Astrocyte (in vitro differentiated cells and primary cell): Measurements from ENCODE around the gene SPATA25. TPM values are rescaled to one million over a fixed set of nuclear protein-coding genes. Genes with fewer than 3 reads are reported as not detected.

Experiments used
- DNase-seq: peaks from one replicate; pipeline ENCODE4 v3.0.0-alpha.2; 2010; ENCODE audit warnings: low read depth
- FAIRE-seq: peaks from 2 replicates; lab custom pipeline; 2011; peaks lifted over from hg19 to GRCh38; lab: Jason Lieb, UNC
- H2AFZ ChIP-seq: 2 replicates; pipeline ENCODE4 v1.6.0; 2012; ENCODE audit warnings: low read depth, low read length, inconsistent platforms
- H3K27ac ChIP-seq: 2 replicates; pipeline ENCODE4 v1.5.1; 2011; ENCODE audit warnings: low read depth, low read length, inconsistent platforms
- H3K27me3 ChIP-seq: 2 replicates; pipeline ENCODE4 v1.6.0; 2011; ENCODE audit warnings: low read length, inconsistent platforms; ENCODE audit not compliant: insufficient read depth
- H3K36me3 ChIP-seq: 2 replicates; pipeline ENCODE4 v1.5.1; 2011; ENCODE audit warnings: low read length, inconsistent platforms; ENCODE audit not compliant: insufficient read depth
- H3K4me1 ChIP-seq: 2 replicates; pipeline ENCODE4 v1.5.1; 2011; ENCODE audit warnings: low read length, inconsistent platforms; ENCODE audit not compliant: insufficient read depth
- H3K4me2 ChIP-seq: 2 replicates; pipeline ENCODE4 v1.6.0; 2012; ENCODE audit warnings: low read length, inconsistent platforms
- H3K4me3 ChIP-seq: 2 replicates; pipeline ENCODE4 v1.5.1; 2011; ENCODE audit warnings: low read depth, mild to moderate bottlenecking, low read length, inconsistent platforms; ENCODE audit not compliant: insufficient read depth
- H3K79me2 ChIP-seq: 2 replicates; pipeline ENCODE4 v1.6.0; 2012; ENCODE audit warnings: mild to moderate bottlenecking, low read length, inconsistent platforms; ENCODE audit not compliant: insufficient read depth
- H3K9ac ChIP-seq: 2 replicates; pipeline ENCODE4 v1.6.0; 2012; ENCODE audit warnings: mild to moderate bottlenecking, low read length, inconsistent platforms
- H3K9me3 ChIP-seq: 2 replicates; pipeline ENCODE4 v1.5.1; 2012; ENCODE audit warnings: low read depth, mild to moderate bottlenecking, low read length, inconsistent platforms; ENCODE audit not compliant: insufficient read depth
- H4K20me1 ChIP-seq: 2 replicates; pipeline ENCODE4 v1.6.0; 2012; ENCODE audit warnings: low read length, inconsistent platforms; ENCODE audit not compliant: insufficient read depth
- H3K27ac Mint-ChIP-seq: one replicate; pipeline ENCODE4 v1.8.0; 2021; ENCODE audit warnings: mild to moderate bottlenecking, mixed read lengths; ENCODE audit not compliant: unreplicated experiment
- H3K27me3 Mint-ChIP-seq: one replicate; pipeline ENCODE4 v1.8.0; 2021; ENCODE audit warnings: low read depth, mixed read lengths; ENCODE audit not compliant: unreplicated experiment
- H3K36me3 Mint-ChIP-seq: one replicate; pipeline ENCODE4 v1.8.0; 2021; ENCODE audit warnings: low read depth, mixed read lengths; ENCODE audit not compliant: unreplicated experiment
- H3K4me1 Mint-ChIP-seq: one replicate; pipeline ENCODE4 v1.8.0; 2021; ENCODE audit warnings: low read depth, mixed read lengths; ENCODE audit not compliant: unreplicated experiment
- H3K4me3 Mint-ChIP-seq: one replicate; pipeline ENCODE4 v1.8.0; 2021; ENCODE audit warnings: mild to moderate bottlenecking, moderate library complexity, mixed read lengths; ENCODE audit not compliant: unreplicated experiment
- H3K9me3 Mint-ChIP-seq: one replicate; pipeline ENCODE4 v1.8.0; 2021; ENCODE audit warnings: mild to moderate bottlenecking, mixed read lengths; ENCODE audit not compliant: unreplicated experiment
- EZH2 ChIP-seq: IDR thresholded peaks from 2 replicates; pipeline ENCODE4 v1.6.1; 2012; ENCODE audit warnings: mild to moderate bottlenecking, low read length, inconsistent platforms; ENCODE audit not compliant: insufficient read depth
- total RNA-seq: library from RNA; stranded (reverse); gene quantifications from 2 replicates; pipeline ENCODE4 v1.2.1, GENCODE V29; 2021
- TF ChIP-seq, protein P1 (sequence below): IDR thresholded peaks from 2 replicates; pipeline ENCODE4 v1.5.1; 2011; ENCODE audit warnings: low read depth, mild to moderate bottlenecking, inconsistent platforms, low read length, moderate library complexity; ENCODE audit not compliant: insufficient read depth

The SPATA25 gene
- total RNA-seq, 1 donor from 2014 or later = 1.7 TPM

DNA sequence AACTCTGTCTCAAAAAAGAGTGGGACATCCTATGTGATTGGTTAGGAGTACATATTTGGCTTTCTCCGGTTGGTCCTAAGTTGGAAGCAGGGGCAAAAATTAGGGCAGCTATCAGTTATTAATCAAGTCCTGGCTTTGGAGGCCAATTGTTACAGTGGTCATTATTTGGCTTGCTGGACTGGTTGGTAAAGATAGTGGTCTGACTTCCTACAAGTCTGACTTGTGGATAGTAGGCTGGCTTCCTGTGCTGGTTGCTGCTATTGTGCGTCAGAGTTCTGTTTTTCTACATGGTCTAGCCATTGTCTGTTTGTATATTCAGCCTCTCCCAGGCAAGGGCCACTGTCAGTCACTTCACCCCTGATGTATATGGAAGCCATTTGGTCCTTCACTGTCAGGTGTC is 37.2 kb downstream of the SPATA25 start:
- H2AFZ ChIP-seq = no peak overlapping the region
- no peak for DNase-seq
- H3K36me3 ChIP-seq = peaks cover 6% of the 10 kb centered on the region
- no peak overlapping the region for H3K9ac ChIP-seq
- H3K27ac Mint-ChIP-seq = no peak overlapping the region
- no peak overlapping the region for H3K4me2 ChIP-seq
- H3K9me3 ChIP-seq = no peaks in the 10 kb centered on the region
- FAIRE-seq = no peak
- H3K27me3 Mint-ChIP-seq = no peaks in the 10 kb centered on the region
- peaks cover 9% of the 10 kb centered on the region for H4K20me1 ChIP-seq
- H3K27me3 ChIP-seq = no peaks in the 10 kb centered on the region
- peaks cover 8% of the 10 kb centered on the region for H3K79me2 ChIP-seq
- no peak overlapping the region for H3K4me3 ChIP-seq
- H3K9me3 Mint-ChIP-seq = no peaks in the 10 kb centered on the region
- peaks cover 24% of the 10 kb centered on the region for H3K36me3 Mint-ChIP-seq
- H3K4me3 Mint-ChIP-seq = no peak overlapping the region
- no peaks in the 10 kb centered on the region for H3K4me1 ChIP-seq
- TF ChIP-seq EZH2 = no peak
- TF ChIP-seq, protein P1, sequence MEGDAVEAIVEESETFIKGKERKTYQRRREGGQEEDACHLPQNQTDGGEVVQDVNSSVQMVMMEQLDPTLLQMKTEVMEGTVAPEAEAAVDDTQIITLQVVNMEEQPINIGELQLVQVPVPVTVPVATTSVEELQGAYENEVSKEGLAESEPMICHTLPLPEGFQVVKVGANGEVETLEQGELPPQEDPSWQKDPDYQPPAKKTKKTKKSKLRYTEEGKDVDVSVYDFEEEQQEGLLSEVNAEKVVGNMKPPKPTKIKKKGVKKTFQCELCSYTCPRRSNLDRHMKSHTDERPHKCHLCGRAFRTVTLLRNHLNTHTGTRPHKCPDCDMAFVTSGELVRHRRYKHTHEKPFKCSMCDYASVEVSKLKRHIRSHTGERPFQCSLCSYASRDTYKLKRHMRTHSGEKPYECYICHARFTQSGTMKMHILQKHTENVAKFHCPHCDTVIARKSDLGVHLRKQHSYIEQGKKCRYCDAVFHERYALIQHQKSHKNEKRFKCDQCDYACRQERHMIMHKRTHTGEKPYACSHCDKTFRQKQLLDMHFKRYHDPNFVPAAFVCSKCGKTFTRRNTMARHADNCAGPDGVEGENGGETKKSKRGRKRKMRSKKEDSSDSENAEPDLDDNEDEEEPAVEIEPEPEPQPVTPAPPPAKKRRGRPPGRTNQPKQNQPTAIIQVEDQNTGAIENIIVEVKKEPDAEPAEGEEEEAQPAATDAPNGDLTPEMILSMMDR = no peak
- H3K4me1 Mint-ChIP-seq = no peaks in the 10 kb centered on the region
- no peak overlapping the region for H3K27ac ChIP-seq

DNA sequence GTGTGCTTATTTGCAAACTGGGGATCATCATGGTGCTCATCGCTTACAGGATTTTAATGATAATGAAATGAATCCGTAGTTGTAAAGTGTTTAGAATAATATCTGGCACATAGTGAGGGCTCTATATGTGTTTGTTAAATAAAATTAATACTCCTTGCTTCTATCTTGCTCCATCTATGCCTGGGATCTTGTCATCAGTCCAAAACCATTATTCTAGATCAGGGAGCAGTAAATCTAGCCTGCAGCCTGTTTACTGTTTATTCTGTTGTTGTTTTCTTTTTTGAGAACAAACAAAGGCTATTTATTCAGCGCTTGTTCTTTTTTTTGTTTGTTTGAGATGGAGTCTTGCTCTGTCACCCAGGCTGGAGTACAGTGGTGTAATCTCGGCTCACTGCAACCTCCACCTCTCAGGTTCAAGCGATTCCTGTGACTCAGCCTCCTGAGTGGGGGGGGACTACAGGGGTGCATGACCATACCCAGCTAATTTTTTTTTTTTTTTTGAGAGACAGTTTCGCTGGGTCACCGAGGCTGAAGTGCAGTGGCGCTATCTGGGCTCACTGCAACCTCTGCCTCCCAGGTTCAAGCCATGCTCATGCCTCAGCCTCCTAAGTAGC is 38.3 kb downstream of the SPATA25 start:
- Histone ChIP-seq H3K27ac (no peak overlapping the region), H3K27me3 (no peaks in the 10 kb centered on the region), H2AFZ (no peak overlapping the region), H3K4me3 (no peak overlapping the region), H3K79me2 (no peaks in the 10 kb centered on the region), H3K9me3 (no peaks in the 10 kb centered on the region), H3K4me2 (no peak overlapping the region), H3K9ac (no peak overlapping the region), H3K36me3 (peaks cover 12% of the 10 kb centered on the region), H3K4me1 (no peaks in the 10 kb centered on the region), H4K20me1 (peaks cover 3% of the 10 kb centered on the region)
- TF ChIP-seq EZH2 = no peak
- TF ChIP-seq, protein P1 = no peak
- no peak for DNase-seq
- H3K27me3 Mint-ChIP-seq = no peaks in the 10 kb centered on the region
- no peaks in the 10 kb centered on the region for H3K9me3 Mint-ChIP-seq
- no peaks in the 10 kb centered on the region for H3K4me1 Mint-ChIP-seq
- H3K4me3 Mint-ChIP-seq = no peak overlapping the region
- peaks cover 23% of the 10 kb centered on the region for H3K36me3 Mint-ChIP-seq
- no peak for FAIRE-seq
- H3K27ac Mint-ChIP-seq = no peak overlapping the region

DNA sequence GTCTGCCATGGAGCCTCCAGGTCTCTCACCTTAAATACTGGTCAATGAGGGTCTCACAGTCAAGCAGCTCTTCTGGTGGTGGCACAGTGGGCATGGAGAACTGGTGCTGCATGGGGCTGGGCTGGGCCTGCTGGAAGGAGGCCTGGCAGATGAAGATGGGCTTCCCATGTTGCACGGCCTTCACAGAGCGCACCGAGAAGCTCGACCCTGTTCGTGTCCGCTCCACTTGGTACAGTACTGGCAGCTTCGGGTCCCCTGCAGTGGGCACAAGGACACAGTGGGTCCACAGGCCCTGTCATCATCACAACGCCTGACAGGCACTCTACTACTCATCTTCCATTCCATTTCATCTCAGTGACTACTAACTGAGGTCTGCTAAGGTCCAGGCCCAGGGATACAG is 39.0 kb downstream of the SPATA25 start:
- Histone ChIP-seq H3K27ac (no peak overlapping the region), H3K4me2 (no peak overlapping the region), H3K36me3 (peaks cover 12% of the 10 kb centered on the region), H3K4me3 (no peak overlapping the region), H3K9ac (no peak overlapping the region), H3K79me2 (no peaks in the 10 kb centered on the region), H3K4me1 (no peaks in the 10 kb centered on the region), H4K20me1 (peaks cover 6% of the 10 kb centered on the region), H3K9me3 (no peaks in the 10 kb centered on the region), H3K27me3 (no peaks in the 10 kb centered on the region), H2AFZ (no peak overlapping the region)
- no peaks in the 10 kb centered on the region for H3K9me3 Mint-ChIP-seq
- no peak overlapping the region for H3K4me3 Mint-ChIP-seq
- peaks cover 20% of the 10 kb centered on the region for H3K36me3 Mint-ChIP-seq
- no peaks in the 10 kb centered on the region for H3K27me3 Mint-ChIP-seq
- TF ChIP-seq, protein P1 = no peak
- TF ChIP-seq EZH2 = no peak
- no peak overlapping the region for H3K27ac Mint-ChIP-seq
- no peak for DNase-seq
- H3K4me1 Mint-ChIP-seq = no peaks in the 10 kb centered on the region
- no peak for FAIRE-seq
